Uterus (tissue), 2 donors: ENCODE data around the gene GPHB5.
A peak's percentile ranks its signal among the peaks of the same experiment; 100 is the strongest.

Experiments used
- POLR2A ChIP-seq, 2 donors: fragments of 450-650 bp; IDR thresholded peaks; one replicate each; pipeline ENCODE4 v1.6.1; 2016; ENCODE audit warnings: antibody characterized with exemption in 2 of 2, mild to moderate bottlenecking in 1 of 2, moderate library complexity in 1 of 2
- TF ChIP-seq, protein P1 (sequence below), 4 experiments: fragments of 200-600 bp in 2 of 4; fragments of 450-650 bp in 2 of 4; sonication (generic) in 2 of 4; IDR thresholded peaks; one replicate each; pipeline ENCODE4 v1.5.1; 2016 to 2019; ENCODE audit warnings: antibody characterized with exemption in 4 of 4, mild to moderate bottlenecking in 2 of 4, moderate library complexity in 1 of 4

DNA sequence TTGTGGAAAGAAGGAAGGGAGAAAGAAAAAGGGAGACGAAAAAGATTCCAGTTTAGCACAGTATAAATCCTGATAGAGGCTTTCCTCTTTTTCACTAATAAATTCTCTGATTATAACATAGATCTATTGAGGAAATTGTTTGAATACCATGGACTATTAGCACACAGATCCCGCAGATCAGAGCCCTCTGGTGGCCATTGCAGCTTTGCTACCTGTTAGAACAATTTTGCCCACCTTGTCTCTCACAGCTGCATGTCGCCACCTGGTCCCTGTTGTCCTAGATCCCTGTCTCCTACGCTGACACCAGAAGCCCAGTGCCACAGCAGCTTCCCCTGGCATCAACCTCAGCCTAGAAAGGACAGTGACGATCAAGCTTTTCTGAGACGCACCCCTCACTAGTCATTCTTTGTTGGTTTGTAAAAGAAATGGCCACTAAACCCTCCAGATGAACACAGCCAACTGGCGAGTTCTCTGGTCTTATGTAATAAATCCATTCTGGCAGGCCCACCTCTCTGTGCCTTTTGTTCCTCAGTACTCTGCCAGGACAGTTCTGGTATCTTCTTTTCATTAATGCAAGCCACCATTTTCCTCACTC is 9.9 kb downstream of the GPHB5 start:
- TF ChIP-seq, protein P1, sequence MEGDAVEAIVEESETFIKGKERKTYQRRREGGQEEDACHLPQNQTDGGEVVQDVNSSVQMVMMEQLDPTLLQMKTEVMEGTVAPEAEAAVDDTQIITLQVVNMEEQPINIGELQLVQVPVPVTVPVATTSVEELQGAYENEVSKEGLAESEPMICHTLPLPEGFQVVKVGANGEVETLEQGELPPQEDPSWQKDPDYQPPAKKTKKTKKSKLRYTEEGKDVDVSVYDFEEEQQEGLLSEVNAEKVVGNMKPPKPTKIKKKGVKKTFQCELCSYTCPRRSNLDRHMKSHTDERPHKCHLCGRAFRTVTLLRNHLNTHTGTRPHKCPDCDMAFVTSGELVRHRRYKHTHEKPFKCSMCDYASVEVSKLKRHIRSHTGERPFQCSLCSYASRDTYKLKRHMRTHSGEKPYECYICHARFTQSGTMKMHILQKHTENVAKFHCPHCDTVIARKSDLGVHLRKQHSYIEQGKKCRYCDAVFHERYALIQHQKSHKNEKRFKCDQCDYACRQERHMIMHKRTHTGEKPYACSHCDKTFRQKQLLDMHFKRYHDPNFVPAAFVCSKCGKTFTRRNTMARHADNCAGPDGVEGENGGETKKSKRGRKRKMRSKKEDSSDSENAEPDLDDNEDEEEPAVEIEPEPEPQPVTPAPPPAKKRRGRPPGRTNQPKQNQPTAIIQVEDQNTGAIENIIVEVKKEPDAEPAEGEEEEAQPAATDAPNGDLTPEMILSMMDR (IDR thresholded peaks at IDR 0.05), result peak in 1 of 4 experiments; percentile 20
- no peak for TF ChIP-seq POLR2A (IDR thresholded peaks at IDR 0.05)
